Tibial nerve (tissue), 3 donors: ENCODE measurements around the gene MRS2.

Experiments used
- CTCF ChIP-seq, 5 experiments: fragments of 200-600 bp in 3 of 5; fragments of 450-650 bp in 2 of 5; sonication (generic) in 3 of 5; IDR thresholded peaks; one replicate each; pipeline ENCODE4 v1.5.1; 2016 to 2019; ENCODE audit warnings: antibody characterized with exemption in 5 of 5, mild to moderate bottlenecking in 3 of 5, moderate library complexity in 2 of 5
- POLR2A ChIP-seq, 2 donors: fragments of 450-650 bp; IDR thresholded peaks; one replicate each; pipeline ENCODE4 v1.6.1; 2017; ENCODE audit warnings: antibody characterized with exemption in 2 of 2, mild to moderate bottlenecking in 2 of 2, moderate library complexity in 2 of 2

- TF ChIP-seq POLR2A (IDR thresholded peaks at IDR 0.05) = no peak
- TF ChIP-seq CTCF (IDR thresholded peaks at IDR 0.05) = no peak
Measured at GRCh38 chr6:24460966-24461365, 58.2 kb downstream of the MRS2 start.
